ENCODE measurements around the gene RASGEF1C.

- TF ChIP-seq REST (IDR thresholded peaks at IDR 0.05; ENCODE audit: unreplicated experiment) (no peak), EZH2 (IDR thresholded peaks at IDR 0.05; ENCODE audit: low read depth, unreplicated experiment) (no peak), POLR2AphosphoS5 (IDR thresholded peaks at IDR 0.05; ENCODE audit: low read depth) (no peak)
Observed at GRCh38 chr5:180068519-180069090, 140.4 kb downstream of the RASGEF1C start.

All from GM23338 (cell line).